Lower lobe of right lung (tissue), 2 donors: ENCODE measurements around the gene HELZ. TPM values are rescaled to one million over a fixed set of nuclear protein-coding genes. Genes with fewer than 3 reads are reported as not detected.
A peak's percentile ranks its signal among the peaks of the same experiment; 100 is the strongest.

Source experiments
- ATAC-seq, 2 donors: fragments of 200-7000 bp; cut with Tn5 transposase; one replicate each; pipeline ENCODE4 v1.9.1; 2020 to 2022; ENCODE audit warnings: mild to moderate bottlenecking in 2 of 2, moderate library complexity in 2 of 2
- DNase-seq: peaks from one replicate; pipeline ENCODE4 v3.0.0-alpha.2; 2020
- H3K27ac ChIP-seq: fragments of 200-600 bp; one replicate; pipeline ENCODE4 v1.8.0; 2022
- H3K27me3 ChIP-seq: fragments of 200-600 bp; one replicate; pipeline ENCODE4 v1.8.0; 2022; ENCODE audit warnings: low read depth
- H3K36me3 ChIP-seq: fragments of 200-600 bp; one replicate; pipeline ENCODE4 v1.8.0; 2022; ENCODE audit warnings: mild to moderate bottlenecking
- H3K4me1 ChIP-seq: fragments of 200-600 bp; one replicate; pipeline ENCODE4 v1.8.0; 2022
- H3K4me3 ChIP-seq: fragments of 200-600 bp; one replicate; pipeline ENCODE4 v1.8.0; 2022; ENCODE audit warnings: mild to moderate bottlenecking
- H3K9me3 ChIP-seq: fragments of 200-600 bp; one replicate; pipeline ENCODE4 v1.8.0; 2022
- intact Hi-C: fragments of 100-400 bp; cut with DNase I; formaldehyde crosslinking; loops from one replicate; pipeline ENCODE4 v1.11.0; 2022
- total RNA-seq: library from RNA; stranded (reverse); fragmentation: NEBNext Ultra II Directional; extraction: Animal tissue kit (Norgen Biotek cat#: 25700); gene quantifications from one replicate; pipeline ENCODE4 v1.2.1, GENCODE V29; 2021
- TF ChIP-seq, protein P1 (sequence below): fragments of 200-600 bp; IDR thresholded peaks from one replicate; pipeline ENCODE4 v1.8.0; 2022; ENCODE audit warnings: antibody characterized with exemption, mild to moderate bottlenecking
- donor health status: DM: no; HTN: yes; CAD: no; lungs with severe emphysema.

The HELZ gene
- total RNA-seq, 1 donor from 2014 or later, result 68.9 TPM

DNA sequence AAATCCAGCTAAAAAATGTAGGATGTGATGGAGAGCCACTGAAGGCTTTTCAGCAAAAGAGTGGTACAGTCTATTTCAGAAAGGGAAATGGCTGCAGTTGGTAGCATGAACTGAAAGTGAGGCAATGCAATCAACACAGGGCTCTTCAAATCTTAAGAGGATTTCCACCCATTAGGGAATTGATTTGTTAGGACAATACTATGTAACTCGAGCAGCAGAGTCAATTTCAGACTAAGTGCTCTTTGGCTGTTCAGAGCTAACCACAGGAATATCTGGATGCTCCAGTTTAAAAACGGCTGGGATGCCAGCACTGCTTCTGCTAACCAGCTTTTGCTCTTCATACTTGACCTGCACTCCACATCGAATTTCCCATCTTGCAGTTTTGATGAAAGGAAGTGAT lies 176.0 kb downstream of the HELZ start:
- no peaks in the 10 kb centered on the region for H3K27me3 ChIP-seq
- DNase-seq (no peak), ATAC-seq (peak; percentile 19 to 43)
- peaks cover 11% of the 10 kb centered on the region for H3K36me3 ChIP-seq
- TF ChIP-seq, protein P1, sequence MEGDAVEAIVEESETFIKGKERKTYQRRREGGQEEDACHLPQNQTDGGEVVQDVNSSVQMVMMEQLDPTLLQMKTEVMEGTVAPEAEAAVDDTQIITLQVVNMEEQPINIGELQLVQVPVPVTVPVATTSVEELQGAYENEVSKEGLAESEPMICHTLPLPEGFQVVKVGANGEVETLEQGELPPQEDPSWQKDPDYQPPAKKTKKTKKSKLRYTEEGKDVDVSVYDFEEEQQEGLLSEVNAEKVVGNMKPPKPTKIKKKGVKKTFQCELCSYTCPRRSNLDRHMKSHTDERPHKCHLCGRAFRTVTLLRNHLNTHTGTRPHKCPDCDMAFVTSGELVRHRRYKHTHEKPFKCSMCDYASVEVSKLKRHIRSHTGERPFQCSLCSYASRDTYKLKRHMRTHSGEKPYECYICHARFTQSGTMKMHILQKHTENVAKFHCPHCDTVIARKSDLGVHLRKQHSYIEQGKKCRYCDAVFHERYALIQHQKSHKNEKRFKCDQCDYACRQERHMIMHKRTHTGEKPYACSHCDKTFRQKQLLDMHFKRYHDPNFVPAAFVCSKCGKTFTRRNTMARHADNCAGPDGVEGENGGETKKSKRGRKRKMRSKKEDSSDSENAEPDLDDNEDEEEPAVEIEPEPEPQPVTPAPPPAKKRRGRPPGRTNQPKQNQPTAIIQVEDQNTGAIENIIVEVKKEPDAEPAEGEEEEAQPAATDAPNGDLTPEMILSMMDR, result no peak
- H3K4me3 ChIP-seq, result no peak overlapping the region
- no peaks in the 10 kb centered on the region for H3K4me1 ChIP-seq
- H3K9me3 ChIP-seq, result no peaks in the 10 kb centered on the region
- no peak overlapping the region for H3K27ac ChIP-seq
- intact Hi-C loops, result no loop called here

- intact Hi-C loops, result no loop called here
- Histone ChIP-seq H3K36me3 (peaks cover 6% of the 10 kb centered on the region), H3K27ac (no peak overlapping the region), H3K4me1 (no peaks in the 10 kb centered on the region), H3K27me3 (no peaks in the 10 kb centered on the region), H3K9me3 (no peaks in the 10 kb centered on the region), H3K4me3 (no peak overlapping the region)
- TF ChIP-seq, protein P1, result no peak
- no peak for ATAC-seq
- no peak for DNase-seq
Observed at GRCh38 chr17:67067571-67068482, 177.2 kb downstream of the HELZ start.

- Histone ChIP-seq H3K9me3 (no peaks in the 10 kb centered on the region), H3K27me3 (no peaks in the 10 kb centered on the region), H3K36me3 (no peaks in the 10 kb centered on the region), H3K4me1 (no peaks in the 10 kb centered on the region), H3K27ac (no peak overlapping the region), H3K4me3 (no peak overlapping the region)
- TF ChIP-seq, protein P1, result no peak
- ATAC-seq (no peak), DNase-seq (no peak)
- intact Hi-C loops, result no loop called here
Observed at GRCh38 chr17:67066717-67067116, 178.3 kb downstream of the HELZ start.

DNA sequence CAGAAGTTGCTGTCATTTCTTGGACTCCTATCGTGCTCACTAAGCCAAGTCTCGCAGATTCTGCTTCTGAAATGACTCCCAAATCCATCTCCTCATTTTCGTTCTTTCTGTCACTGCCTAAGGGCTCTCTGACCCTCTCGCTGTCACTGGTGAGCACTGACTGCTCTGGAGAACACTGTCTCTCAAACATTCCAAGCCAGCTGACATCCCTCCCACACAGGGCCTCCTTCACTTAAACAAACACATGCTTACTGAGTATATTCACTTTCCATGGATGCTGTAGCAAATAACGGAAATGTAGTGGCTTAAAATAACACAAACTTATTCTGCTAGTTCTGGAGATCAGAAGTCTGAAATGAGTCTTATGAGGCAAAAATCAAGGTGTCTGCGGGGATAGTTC lies 181.9 kb downstream of the HELZ start:
- H3K4me3 ChIP-seq, result no peak overlapping the region
- H3K36me3 ChIP-seq, result no peaks in the 10 kb centered on the region
- TF ChIP-seq, protein P1, result no peak
- intact Hi-C loops, result no loop called here
- H3K9me3 ChIP-seq, result no peaks in the 10 kb centered on the region
- no peaks in the 10 kb centered on the region for H3K27me3 ChIP-seq
- ATAC-seq, result no peak
- H3K4me1 ChIP-seq, result no peaks in the 10 kb centered on the region
- H3K27ac ChIP-seq, result no peak overlapping the region
- DNase-seq, result no peak

DNA sequence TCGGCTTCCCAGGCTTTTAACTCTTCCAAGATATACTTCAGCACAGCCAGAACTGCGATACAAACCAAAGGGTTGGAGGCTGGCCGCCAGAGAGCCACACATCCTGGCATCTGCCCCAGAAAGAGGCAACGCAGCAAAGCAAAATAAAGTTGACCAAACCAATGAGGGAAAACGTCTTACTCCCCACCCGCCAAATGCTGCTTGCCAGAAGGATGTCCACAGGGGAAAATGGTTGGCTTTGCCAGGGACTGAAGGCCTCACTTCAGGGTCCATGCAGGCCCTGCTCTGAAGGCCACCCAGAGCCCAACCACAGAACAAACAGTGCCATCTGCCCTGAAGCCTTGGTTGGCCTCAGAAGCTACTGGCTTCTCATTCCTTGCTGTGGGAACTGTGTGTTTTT lies 185.6 kb downstream of the HELZ start:
- TF ChIP-seq, protein P1, result no peak
- no peaks in the 10 kb centered on the region for H3K27me3 ChIP-seq
- no peaks in the 10 kb centered on the region for H3K9me3 ChIP-seq
- intact Hi-C loops, result no loop called here
- no peaks in the 10 kb centered on the region for H3K4me1 ChIP-seq
- no peak overlapping the region for H3K27ac ChIP-seq
- no peak for DNase-seq
- H3K4me3 ChIP-seq, result no peak overlapping the region
- no peaks in the 10 kb centered on the region for H3K36me3 ChIP-seq
- no peak for ATAC-seq
